ENCODE measurements around the gene EEF1AKMT1. TPM values are rescaled to one million over a fixed set of nuclear protein-coding genes. Genes with fewer than 3 reads are reported as not detected.

Gene EEF1AKMT1
- total and polyA plus RNA-seq, 9 donors, result 9.7 to 20.8 (median 12.8) TPM

GRCh38 chr13:20719783-20720182 lies 54.0 kb downstream of the EEF1AKMT1 start:
- peaks cover 4% of the 10 kb centered on the region for H3K4me1 ChIP-seq (ENCODE audit: insufficient read depth)
- TF ChIP-seq CTCF (IDR thresholded peaks at IDR 0.05), result no peak
- no peak for TF ChIP-seq EP300 (IDR thresholded peaks at IDR 0.05)
- no peak for TF ChIP-seq POLR2A (IDR thresholded peaks at IDR 0.05)
- H3K27ac ChIP-seq, result no peak overlapping the region
- H3K4me3 ChIP-seq, result no peak overlapping the region
- H3K36me3 ChIP-seq, result no peaks in the 10 kb centered on the region
- intact Hi-C loops (cut with DNase I), result loop anchor here in 2 of 4 donors (10.0 kb wide), 2 partner anchors 205 to 225 kb away; no protein-coding TSS in a partner anchor
- H3K27me3 ChIP-seq, result no peaks in the 10 kb centered on the region
- no peak for DNase-seq
- 76 to 85% (median 80%) methylated on average over 13 of the region's 13 CpGs for WGBS, 3 donors
- H3K9me3 ChIP-seq, result no peaks in the 10 kb centered on the region

- Histone ChIP-seq H3K4me1 (ENCODE audit: insufficient read depth) (peaks cover 9% of the 10 kb centered on the region), H3K36me3 (no peaks in the 10 kb centered on the region), H3K27ac (no peak overlapping the region), H3K27me3 (no peaks in the 10 kb centered on the region), H3K9me3 (no peaks in the 10 kb centered on the region), H3K4me3 (no peak overlapping the region)
- TF ChIP-seq CTCF (IDR thresholded peaks at IDR 0.05) (no peak), EP300 (IDR thresholded peaks at IDR 0.05) (no peak), POLR2A (IDR thresholded peaks at IDR 0.05) (no peak)
- 89 to 96% (median 90%) methylated on average over 12 of the region's 12 CpGs for WGBS, 3 donors
- DNase-seq, result no peak
- intact Hi-C loops (cut with DNase I), result loop anchor here in 2 of 4 donors (10.0 kb wide), 2 partner anchors 206 to 224 kb away; no protein-coding TSS in a partner anchor
These were observed 54.7 kb downstream of the EEF1AKMT1 start for GRCh38 chr13:20718958-20719566.

- Histone ChIP-seq H3K4me1 (ENCODE audit: insufficient read depth) (peaks cover 14% of the 10 kb centered on the region), H3K27me3 (no peaks in the 10 kb centered on the region), H3K27ac (no peak overlapping the region), H3K4me3 (no peak overlapping the region), H3K36me3 (no peaks in the 10 kb centered on the region), H3K9me3 (no peaks in the 10 kb centered on the region)
- intact Hi-C loops (cut with DNase I), result loop anchor here in 2 of 4 donors (10.0 kb wide), 2 partner anchors 207 to 223 kb away; no protein-coding TSS in a partner anchor
- no peak for TF ChIP-seq POLR2A (IDR thresholded peaks at IDR 0.05)
- TF ChIP-seq CTCF (IDR thresholded peaks at IDR 0.05), result no peak
- no peak for TF ChIP-seq EP300 (IDR thresholded peaks at IDR 0.05)
- no peak for DNase-seq
- 92 to 95% (median 94%) methylated on average over 44 of the region's 44 CpGs for WGBS, 3 donors
These were observed 55.9 kb downstream of the EEF1AKMT1 start for GRCh38 chr13:20717581-20718542.

DNA sequence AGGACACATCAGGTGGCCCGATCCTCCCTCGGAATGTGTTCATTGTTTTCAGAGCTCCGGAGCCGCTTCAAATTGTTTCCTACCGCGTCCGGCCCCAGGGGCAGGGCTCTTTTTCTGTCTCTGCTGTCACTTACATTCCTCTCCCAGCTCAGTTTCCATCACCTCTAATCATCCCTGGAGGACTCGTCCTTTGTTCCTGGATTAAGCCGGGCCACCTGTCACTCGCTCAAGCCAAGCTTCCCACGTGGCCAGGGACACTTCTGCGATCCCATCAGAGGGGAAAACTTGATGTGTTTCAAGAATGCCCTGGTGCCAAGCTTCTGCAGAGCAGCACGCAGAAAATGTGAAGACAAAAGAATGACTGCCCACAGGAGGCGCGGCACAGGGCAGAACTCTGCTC lies 56.8 kb downstream of the EEF1AKMT1 start:
- intact Hi-C loops (cut with DNase I), result loop anchor here in 2 of 4 donors (10.0 kb wide), 2 partner anchors 208 to 222 kb away; no protein-coding TSS in a partner anchor
- Histone ChIP-seq H3K9me3 (no peaks in the 10 kb centered on the region), H3K36me3 (no peaks in the 10 kb centered on the region), H3K4me3 (no peak overlapping the region), H3K27me3 (no peaks in the 10 kb centered on the region), H3K27ac (no peak overlapping the region), H3K4me1 (ENCODE audit: insufficient read depth) (peaks cover 14% of the 10 kb centered on the region)
- TF ChIP-seq POLR2A (IDR thresholded peaks at IDR 0.05) (no peak), EP300 (IDR thresholded peaks at IDR 0.05) (no peak), CTCF (IDR thresholded peaks at IDR 0.05) (no peak)
- WGBS, 3 donors, result 85 to 90% (median 89%) methylated on average over 15 of the region's 15 CpGs
- no peak for DNase-seq

Data from ovary (tissue), 9 donors.